ENCODE results near the gene RABGAP1L.

Gene RABGAP1L

DNA sequence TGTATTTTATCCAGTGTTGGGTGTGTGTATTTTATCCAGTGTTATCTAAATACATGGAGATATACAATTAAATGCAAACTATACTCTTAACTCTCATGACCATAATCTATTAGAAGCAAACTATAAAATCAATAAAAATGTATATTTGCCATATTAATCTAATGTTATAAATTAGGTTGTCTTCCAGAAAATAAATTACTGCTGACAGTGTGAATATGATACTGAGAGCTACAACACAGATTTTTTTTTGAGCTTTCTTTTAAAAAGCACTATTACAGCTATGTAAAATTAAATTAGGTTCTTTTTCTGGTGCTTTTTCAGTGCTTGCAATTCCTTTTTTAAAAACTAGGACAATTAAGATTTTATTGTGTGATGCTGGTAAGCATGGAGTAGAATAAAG, 269.4 kb downstream of the RABGAP1L start:
- TF ChIP-seq EZH2phosphoT487 (IDR thresholded peaks at IDR 0.05; ENCODE audit: borderline replicate concordance) = no peak
- TF ChIP-seq, protein P1, sequence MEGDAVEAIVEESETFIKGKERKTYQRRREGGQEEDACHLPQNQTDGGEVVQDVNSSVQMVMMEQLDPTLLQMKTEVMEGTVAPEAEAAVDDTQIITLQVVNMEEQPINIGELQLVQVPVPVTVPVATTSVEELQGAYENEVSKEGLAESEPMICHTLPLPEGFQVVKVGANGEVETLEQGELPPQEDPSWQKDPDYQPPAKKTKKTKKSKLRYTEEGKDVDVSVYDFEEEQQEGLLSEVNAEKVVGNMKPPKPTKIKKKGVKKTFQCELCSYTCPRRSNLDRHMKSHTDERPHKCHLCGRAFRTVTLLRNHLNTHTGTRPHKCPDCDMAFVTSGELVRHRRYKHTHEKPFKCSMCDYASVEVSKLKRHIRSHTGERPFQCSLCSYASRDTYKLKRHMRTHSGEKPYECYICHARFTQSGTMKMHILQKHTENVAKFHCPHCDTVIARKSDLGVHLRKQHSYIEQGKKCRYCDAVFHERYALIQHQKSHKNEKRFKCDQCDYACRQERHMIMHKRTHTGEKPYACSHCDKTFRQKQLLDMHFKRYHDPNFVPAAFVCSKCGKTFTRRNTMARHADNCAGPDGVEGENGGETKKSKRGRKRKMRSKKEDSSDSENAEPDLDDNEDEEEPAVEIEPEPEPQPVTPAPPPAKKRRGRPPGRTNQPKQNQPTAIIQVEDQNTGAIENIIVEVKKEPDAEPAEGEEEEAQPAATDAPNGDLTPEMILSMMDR (conservative IDR thresholded peaks at IDR 0.05; ENCODE audit: low read length) = no peak
- no peak overlapping the region for H3K9ac ChIP-seq (ENCODE audit: low read depth, low read length, poor library complexity, severe bottlenecking)
- no peaks in the 10 kb centered on the region for H4K20me1 ChIP-seq (ENCODE audit: insufficient read depth, low read length, poor library complexity, severe bottlenecking)
- H3K27me3 ChIP-seq (ENCODE audit: insufficient read depth, low read length, poor library complexity, severe bottlenecking) = no peaks in the 10 kb centered on the region
- no peaks in the 10 kb centered on the region for H3K9me2 ChIP-seq (replicated peaks; ENCODE audit: low read depth, low read length)
- H3K4me2 ChIP-seq (ENCODE audit: low read depth, low read length, poor library complexity, severe bottlenecking) = no peak overlapping the region
- no peaks in the 10 kb centered on the region for H3K79me2 ChIP-seq (ENCODE audit: insufficient read depth, low read length)
- no peaks in the 10 kb centered on the region for H3K36me3 ChIP-seq (ENCODE audit: insufficient read depth, low read length)
- H2AFZ ChIP-seq (ENCODE audit: low read length) = no peak overlapping the region
- no peaks in the 10 kb centered on the region for H3F3A ChIP-seq (ENCODE audit: low read depth)
- H3K9me3 ChIP-seq (ENCODE audit: insufficient read depth, low read depth, low read length) = no peaks in the 10 kb centered on the region
- H3K4me3 ChIP-seq (ENCODE audit: low read length, poor library complexity, severe bottlenecking) = no peak overlapping the region
- no peaks in the 10 kb centered on the region for H3K4me1 ChIP-seq (ENCODE audit: insufficient read depth, low read length, poor library complexity, severe bottlenecking)

- Histone ChIP-seq H3K27me3 (ENCODE audit: insufficient read depth, low read length, poor library complexity, severe bottlenecking) (no peaks in the 10 kb centered on the region), H3K9me3 (ENCODE audit: insufficient read depth, low read depth, low read length) (no peaks in the 10 kb centered on the region), H4K20me1 (ENCODE audit: insufficient read depth, low read length, poor library complexity, severe bottlenecking) (no peaks in the 10 kb centered on the region), H3F3A (ENCODE audit: low read depth) (no peaks in the 10 kb centered on the region), H3K79me2 (ENCODE audit: insufficient read depth, low read length) (no peaks in the 10 kb centered on the region), H3K9me2 (replicated peaks; ENCODE audit: low read depth, low read length) (no peaks in the 10 kb centered on the region), H2AFZ (ENCODE audit: low read length) (no peak overlapping the region), H3K4me3 (ENCODE audit: low read length, poor library complexity, severe bottlenecking) (no peak overlapping the region), H3K4me2 (ENCODE audit: low read depth, low read length, poor library complexity, severe bottlenecking) (no peak overlapping the region), H3K4me1 (ENCODE audit: insufficient read depth, low read length, poor library complexity, severe bottlenecking) (no peaks in the 10 kb centered on the region), H3K9ac (ENCODE audit: low read depth, low read length, poor library complexity, severe bottlenecking) (no peak overlapping the region), H3K36me3 (ENCODE audit: insufficient read depth, low read length) (no peaks in the 10 kb centered on the region)
- TF ChIP-seq, protein P1 (conservative IDR thresholded peaks at IDR 0.05; ENCODE audit: low read length) = no peak
- TF ChIP-seq EZH2phosphoT487 (IDR thresholded peaks at IDR 0.05; ENCODE audit: borderline replicate concordance) = no peak
Observed at GRCh38 chr1:174433451-174433850, 274.1 kb downstream of the RABGAP1L start.

- H3K9me2 ChIP-seq (replicated peaks; ENCODE audit: low read depth, low read length) = no peaks in the 10 kb centered on the region
- no peak for TF ChIP-seq EZH2phosphoT487 (IDR thresholded peaks at IDR 0.05; ENCODE audit: borderline replicate concordance)
- TF ChIP-seq, protein P1 (conservative IDR thresholded peaks at IDR 0.05; ENCODE audit: low read length) = no peak
- H3K4me1 ChIP-seq (ENCODE audit: insufficient read depth, low read length, poor library complexity, severe bottlenecking) = no peaks in the 10 kb centered on the region
Observed at GRCh38 chr1:174445351-174445750, 286.0 kb downstream of the RABGAP1L start.

More at GRCh38 chr1:174445351-174445750, 286.0 kb downstream of the RABGAP1L start:
- no peaks in the 10 kb centered on the region for H3K27me3 ChIP-seq (ENCODE audit: insufficient read depth, low read length, poor library complexity, severe bottlenecking)
- no peak overlapping the region for H3K4me2 ChIP-seq (ENCODE audit: low read depth, low read length, poor library complexity, severe bottlenecking)
- H3K9ac ChIP-seq (ENCODE audit: low read depth, low read length, poor library complexity, severe bottlenecking) = no peak overlapping the region
- H3K9me3 ChIP-seq (ENCODE audit: insufficient read depth, low read depth, low read length) = no peaks in the 10 kb centered on the region
- H4K20me1 ChIP-seq (ENCODE audit: insufficient read depth, low read length, poor library complexity, severe bottlenecking) = no peaks in the 10 kb centered on the region
- H3F3A ChIP-seq (ENCODE audit: low read depth) = no peaks in the 10 kb centered on the region
- H2AFZ ChIP-seq (ENCODE audit: low read length) = no peak overlapping the region
- no peaks in the 10 kb centered on the region for H3K79me2 ChIP-seq (ENCODE audit: insufficient read depth, low read length)
- H3K4me3 ChIP-seq (ENCODE audit: low read length, poor library complexity, severe bottlenecking) = no peak overlapping the region
- H3K36me3 ChIP-seq (ENCODE audit: insufficient read depth, low read length) = peaks cover 5% of the 10 kb centered on the region; the same call in 1 of the 2 replicates
